Measurements from ENCODE around the gene VCAN. TPM values are rescaled to one million over a fixed set of nuclear protein-coding genes. Genes with fewer than 3 reads are reported as not detected.

Gene VCAN
- total RNA-seq, 1 donor from 2014 or later: 431 TPM

GRCh38 chr5:83516377-83516776, 44.8 kb downstream of the VCAN start:
- no peak overlapping the region for H3K27ac Mint-ChIP-seq (ENCODE audit: unreplicated experiment)
- Histone ChIP-seq H3K9me3 (ENCODE audit: insufficient read depth, low read depth, low read length) (no peaks in the 10 kb centered on the region), H3K9ac (ENCODE audit: low read length) (no peak overlapping the region), H3K27ac (ENCODE audit: low read depth, low read length) (peak overlapping the region; percentile 22), H4K20me1 (ENCODE audit: insufficient read depth, low read length) (peaks cover 38% of the 10 kb centered on the region), H3K4me1 (ENCODE audit: insufficient read depth, low read length) (peaks cover 12% of the 10 kb centered on the region), H3K79me2 (ENCODE audit: insufficient read depth, low read length) (peaks cover 25% of the 10 kb centered on the region), H3K4me2 (ENCODE audit: low read length) (no peak overlapping the region), H2AFZ (ENCODE audit: low read depth, low read length) (no peak overlapping the region), H3K4me3 (ENCODE audit: insufficient read depth, low read depth, low read length) (no peak overlapping the region), H3K27me3 (ENCODE audit: insufficient read depth, low read length) (no peaks in the 10 kb centered on the region), H3K36me3 (ENCODE audit: insufficient read depth, low read length) (peaks cover 76% of the 10 kb centered on the region)
- peaks cover 27% of the 10 kb centered on the region for H3K36me3 Mint-ChIP-seq (ENCODE audit: low read depth, unreplicated experiment)
- H3K9me3 Mint-ChIP-seq (ENCODE audit: unreplicated experiment): no peaks in the 10 kb centered on the region
- H3K4me1 Mint-ChIP-seq (ENCODE audit: low read depth, unreplicated experiment): peaks cover 14% of the 10 kb centered on the region
- DNase-seq (ENCODE audit: low read depth) (peak; percentile 26), FAIRE-seq (no peak)
- TF ChIP-seq, protein P1, sequence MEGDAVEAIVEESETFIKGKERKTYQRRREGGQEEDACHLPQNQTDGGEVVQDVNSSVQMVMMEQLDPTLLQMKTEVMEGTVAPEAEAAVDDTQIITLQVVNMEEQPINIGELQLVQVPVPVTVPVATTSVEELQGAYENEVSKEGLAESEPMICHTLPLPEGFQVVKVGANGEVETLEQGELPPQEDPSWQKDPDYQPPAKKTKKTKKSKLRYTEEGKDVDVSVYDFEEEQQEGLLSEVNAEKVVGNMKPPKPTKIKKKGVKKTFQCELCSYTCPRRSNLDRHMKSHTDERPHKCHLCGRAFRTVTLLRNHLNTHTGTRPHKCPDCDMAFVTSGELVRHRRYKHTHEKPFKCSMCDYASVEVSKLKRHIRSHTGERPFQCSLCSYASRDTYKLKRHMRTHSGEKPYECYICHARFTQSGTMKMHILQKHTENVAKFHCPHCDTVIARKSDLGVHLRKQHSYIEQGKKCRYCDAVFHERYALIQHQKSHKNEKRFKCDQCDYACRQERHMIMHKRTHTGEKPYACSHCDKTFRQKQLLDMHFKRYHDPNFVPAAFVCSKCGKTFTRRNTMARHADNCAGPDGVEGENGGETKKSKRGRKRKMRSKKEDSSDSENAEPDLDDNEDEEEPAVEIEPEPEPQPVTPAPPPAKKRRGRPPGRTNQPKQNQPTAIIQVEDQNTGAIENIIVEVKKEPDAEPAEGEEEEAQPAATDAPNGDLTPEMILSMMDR (IDR thresholded peaks at IDR 0.05; ENCODE audit: insufficient read depth, low read depth, low read length): no peak
- no peak for TF ChIP-seq EZH2 (IDR thresholded peaks at IDR 0.05; ENCODE audit: insufficient read depth, low read length)
- H3K4me3 Mint-ChIP-seq (ENCODE audit: unreplicated experiment): no peak overlapping the region
- no peaks in the 10 kb centered on the region for H3K27me3 Mint-ChIP-seq (ENCODE audit: low read depth, unreplicated experiment)

DNA sequence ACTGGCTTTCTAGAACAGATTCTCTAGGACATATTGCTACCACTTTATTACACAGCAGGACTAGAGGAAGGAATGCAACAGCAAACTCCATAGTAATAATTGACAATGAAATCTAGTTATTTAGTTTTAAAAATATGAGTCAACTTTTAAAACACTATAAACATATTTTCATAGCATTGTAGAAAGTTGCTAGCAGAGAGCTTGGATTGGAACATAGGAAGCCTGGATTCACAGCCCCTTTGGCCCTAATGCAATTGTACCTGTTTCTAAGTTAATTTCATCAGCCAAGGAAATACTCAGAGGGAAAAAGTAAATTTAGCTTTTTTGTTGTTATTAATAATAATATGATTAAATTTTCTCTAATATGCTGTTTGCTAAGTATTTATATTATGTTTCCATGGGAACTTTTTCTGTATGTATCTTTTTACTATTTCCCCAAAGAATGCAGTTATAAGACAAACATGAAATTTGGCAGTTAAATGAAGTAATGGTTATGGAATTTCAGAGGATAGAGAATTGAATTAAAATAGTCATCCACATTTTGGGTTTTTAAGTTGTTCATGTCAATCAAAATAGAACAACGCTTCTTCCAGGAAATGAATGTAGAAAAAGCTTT, 45.6 kb downstream of the VCAN start:
- no peak overlapping the region for H3K4me3 Mint-ChIP-seq (ENCODE audit: unreplicated experiment)
- FAIRE-seq: no peak
- peaks cover 30% of the 10 kb centered on the region for H3K36me3 Mint-ChIP-seq (ENCODE audit: low read depth, unreplicated experiment)
- peaks cover 26% of the 10 kb centered on the region for H3K79me2 ChIP-seq (ENCODE audit: insufficient read depth, low read length)
- no peak overlapping the region for H3K4me3 ChIP-seq (ENCODE audit: insufficient read depth, low read depth, low read length)
- H2AFZ ChIP-seq (ENCODE audit: low read depth, low read length): no peak overlapping the region
- H4K20me1 ChIP-seq (ENCODE audit: insufficient read depth, low read length): peaks cover 46% of the 10 kb centered on the region
- H3K4me1 Mint-ChIP-seq (ENCODE audit: low read depth, unreplicated experiment): peaks cover 10% of the 10 kb centered on the region
- peak overlapping the region; percentile 35 for H3K27ac ChIP-seq (ENCODE audit: low read depth, low read length)
- DNase-seq (ENCODE audit: low read depth): no peak
- no peaks in the 10 kb centered on the region for H3K27me3 ChIP-seq (ENCODE audit: insufficient read depth, low read length)
- H3K9ac ChIP-seq (ENCODE audit: low read length): no peak overlapping the region
- no peak overlapping the region for H3K27ac Mint-ChIP-seq (ENCODE audit: unreplicated experiment)
- H3K36me3 ChIP-seq (ENCODE audit: insufficient read depth, low read length): peaks cover 80% of the 10 kb centered on the region
- no peaks in the 10 kb centered on the region for H3K27me3 Mint-ChIP-seq (ENCODE audit: low read depth, unreplicated experiment)
- TF ChIP-seq EZH2 (IDR thresholded peaks at IDR 0.05; ENCODE audit: insufficient read depth, low read length): no peak
- TF ChIP-seq, protein P1 (IDR thresholded peaks at IDR 0.05; ENCODE audit: insufficient read depth, low read depth, low read length): no peak
- H3K4me2 ChIP-seq (ENCODE audit: low read length): no peak overlapping the region
- H3K4me1 ChIP-seq (ENCODE audit: insufficient read depth, low read length): peaks cover 12% of the 10 kb centered on the region
- no peaks in the 10 kb centered on the region for H3K9me3 ChIP-seq (ENCODE audit: insufficient read depth, low read depth, low read length)
- no peaks in the 10 kb centered on the region for H3K9me3 Mint-ChIP-seq (ENCODE audit: unreplicated experiment)

DNA sequence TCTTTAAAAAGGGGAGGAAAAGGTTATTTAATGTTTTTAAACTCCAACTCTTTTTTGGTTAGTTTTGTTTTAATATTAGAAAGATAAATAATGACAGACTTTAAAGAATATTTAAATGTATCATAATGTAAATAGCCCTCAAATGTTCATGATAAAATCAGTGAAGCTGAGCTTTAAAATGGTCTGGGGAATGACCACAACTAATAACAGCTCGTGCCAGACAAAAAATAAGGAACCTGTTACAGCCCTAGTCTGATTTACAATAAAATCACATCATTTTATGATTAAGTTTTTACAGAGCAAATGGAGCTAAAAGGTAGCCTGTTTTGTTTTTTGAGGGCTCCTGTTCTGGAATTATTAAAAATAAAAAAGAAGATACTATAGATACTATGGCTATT, 46.1 kb downstream of the VCAN start:
- Mint-ChIP-seq H3K4me3 (ENCODE audit: unreplicated experiment) (no peak overlapping the region), H3K36me3 (ENCODE audit: low read depth, unreplicated experiment) (peaks cover 35% of the 10 kb centered on the region), H3K27me3 (ENCODE audit: low read depth, unreplicated experiment) (no peaks in the 10 kb centered on the region), H3K9me3 (ENCODE audit: unreplicated experiment) (no peaks in the 10 kb centered on the region), H3K4me1 (ENCODE audit: low read depth, unreplicated experiment) (peaks cover 6% of the 10 kb centered on the region), H3K27ac (ENCODE audit: unreplicated experiment) (no peak overlapping the region)
- Histone ChIP-seq H3K4me3 (ENCODE audit: insufficient read depth, low read depth, low read length) (no peak overlapping the region), H3K9me3 (ENCODE audit: insufficient read depth, low read depth, low read length) (no peaks in the 10 kb centered on the region), H3K27ac (ENCODE audit: low read depth, low read length) (peak overlapping the region; percentile 20), H3K27me3 (ENCODE audit: insufficient read depth, low read length) (no peaks in the 10 kb centered on the region), H4K20me1 (ENCODE audit: insufficient read depth, low read length) (peaks cover 49% of the 10 kb centered on the region), H3K9ac (ENCODE audit: low read length) (no peak overlapping the region), H3K4me2 (ENCODE audit: low read length) (no peak overlapping the region), H3K79me2 (ENCODE audit: insufficient read depth, low read length) (peaks cover 30% of the 10 kb centered on the region), H3K4me1 (ENCODE audit: insufficient read depth, low read length) (peaks cover 7% of the 10 kb centered on the region), H3K36me3 (ENCODE audit: insufficient read depth, low read length) (peaks cover 78% of the 10 kb centered on the region), H2AFZ (ENCODE audit: low read depth, low read length) (no peak overlapping the region)
- DNase-seq (ENCODE audit: low read depth) (no peak), FAIRE-seq (no peak)
- no peak for TF ChIP-seq EZH2 (IDR thresholded peaks at IDR 0.05; ENCODE audit: insufficient read depth, low read length)
- TF ChIP-seq, protein P1 (IDR thresholded peaks at IDR 0.05; ENCODE audit: insufficient read depth, low read depth, low read length): no peak

All from astrocyte (in vitro differentiated cells and primary cell).